HepG2 (cell line): Measurements from ENCODE around the gene MS4A15.

Source experiments
- RNF2 ChIP-seq: fragments of 450-650 bp; conservative IDR thresholded peaks from 2 replicates; pipeline ENCODE4 v1.6.1; 2016; ENCODE audit warnings: low read depth
- SNRNP70 ChIP-seq: fragments of 200-400 bp; formaldehyde crosslinking; IDR thresholded peaks from 2 replicates; pipeline ENCODE4 v1.6.1; 2017; ENCODE audit warnings: mild to moderate bottlenecking, low read depth, low read length, moderate library complexity
- TCF7L2 ChIP-seq: IDR thresholded peaks from 2 replicates; pipeline ENCODE4 v1.6.1; 2011; ENCODE audit warnings: mild to moderate bottlenecking, low read depth, low read length, moderate library complexity
- ZNF75D ChIP-seq: sonication (generic); formaldehyde crosslinking; IDR thresholded peaks from 2 replicates; pipeline ENCODE4 v1.8.1; 2023; ENCODE audit warnings: missing genetic modification reagents, mild to moderate bottlenecking, borderline replicate concordance

DNA sequence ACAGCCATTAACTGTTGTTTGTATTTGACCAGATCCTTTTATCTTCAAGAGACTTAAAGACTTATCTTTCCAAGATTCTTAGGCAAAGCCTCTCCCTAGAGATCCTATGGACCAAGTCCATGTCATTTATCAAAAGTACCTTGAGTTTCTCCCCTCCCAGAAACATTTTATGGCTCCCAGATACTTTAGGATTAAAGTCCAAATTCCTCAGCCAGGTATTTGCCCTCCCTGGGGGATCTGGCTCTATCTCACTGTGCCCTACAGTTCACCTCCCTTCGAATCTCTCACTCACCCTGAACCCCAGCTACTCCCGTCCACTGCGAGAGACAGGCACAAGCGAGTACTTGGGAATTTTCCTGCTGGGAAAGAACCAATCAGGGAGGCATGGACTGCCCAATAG lies 45.4 kb upstream of the MS4A15 start:
- TF ChIP-seq TCF7L2 = no peak
- no peak for TF ChIP-seq RNF2
- TF ChIP-seq ZNF75D = no peak
- TF ChIP-seq SNRNP70 = no peak
